HCT116 (cell line): ENCODE measurements around the gene DOCK2. TPM values are rescaled to one million over a fixed set of nuclear protein-coding genes. Genes with fewer than 3 reads are reported as not detected.

Source experiments
- ATAC-seq: fragments of 200-7000 bp; cut with Tn5 transposase; 2 replicates; pipeline ENCODE4 v1.9.1; 2020; ENCODE audit warnings: mild to moderate bottlenecking, moderate library complexity
- BruUV-seq: library from RNA; stranded (reverse); fragments of 400-500 nt; replicated peaks from 2 replicates; lab custom pipeline; 2021; lab: Mats Ljungman, UMichigan
- CTCF ChIA-PET: fragments of 300-600 bp; sonication (Branson Sonifier 250); formaldehyde crosslinking; loops from one replicate; lab custom pipeline; 2021; ENCODE audit warnings: antibody characterized with exemption; lab: Charles Lee
- POLR2A ChIA-PET: fragments of 300-600, 350-600 bp; sonication (Branson Sonifier 250); formaldehyde crosslinking; loops from one replicate; lab custom pipeline; 2021; ENCODE audit warnings: antibody characterized with exemption; lab: Charles Lee
- RAD21 ChIA-PET, 2 experiments: fragments of 300-600 bp; sonication (Branson Sonifier 250); formaldehyde crosslinking; loops; one replicate each; lab custom pipeline; 2023; ENCODE audit warnings: low total read pairs in 2 of 2; ENCODE audit not compliant: uncharacterized antibody in 2 of 2, unreplicated experiment in 2 of 2, low non-redundant PET in 1 of 2; lab: Charles Lee
- DNase-seq: peaks from one replicate; pipeline ENCODE4 v3.0.0-alpha.2; 2010; ENCODE audit warnings: low read depth, low spot score
- H2AFZ ChIP-seq: fragments of 200-600 bp; shearing (Covaris generic), sonication (generic); 2 replicates; pipeline ENCODE4 v1.6.1; 2017; ENCODE audit warnings: low read depth, mixed run types, mixed read lengths, antibody characterized with exemption, low read length; ENCODE audit not compliant: poor library complexity, severe bottlenecking
- H3K27ac ChIP-seq: 2 replicates; pipeline ENCODE4 v1.5.1; 2012; ENCODE audit warnings: low read depth, low read length
- H3K27me3 ChIP-seq: fragments of 200-600 bp; sonication (generic); 2 replicates; pipeline ENCODE4 v1.6.1; 2016; ENCODE audit warnings: mixed run types, low read length, mixed read lengths; ENCODE audit not compliant: insufficient read depth
- H3K36me3 ChIP-seq, 2 experiments: fragments of 200-500 bp in 1 of 2; fragments of 200-600 bp in 1 of 2; sonication (Bioruptor generic) in 1 of 2; sonication (generic) in 1 of 2; 2 replicates each; pipeline versions ENCODE4 v1.5.1 to v1.6.1; 2014 to 2016; ENCODE audit warnings: low read length in 2 of 2, inconsistent platforms in 1 of 2, mixed read lengths in 1 of 2, mixed run types in 1 of 2; ENCODE audit not compliant: insufficient read depth in 2 of 2, control insufficient read depth in 1 of 2
- H3K4me1 ChIP-seq, 2 experiments: fragments of 200-600 bp in 1 of 2; sonication (generic) in 1 of 2; 2 replicates each; pipeline versions ENCODE4 v1.5.1 to v1.6.1; 2012 to 2017; ENCODE audit warnings: low read length in 2 of 2, inconsistent platforms in 1 of 2, mild to moderate bottlenecking in 1 of 2, mixed read lengths in 1 of 2, mixed run types in 1 of 2, moderate library complexity in 1 of 2; ENCODE audit not compliant: insufficient read depth in 2 of 2, control insufficient read depth in 1 of 2
- H3K4me2 ChIP-seq: fragments of 200-600 bp; sonication (generic); 2 replicates; pipeline ENCODE4 v1.6.1; 2017; ENCODE audit warnings: mixed run types, low read length, mixed read lengths
- H3K4me3 ChIP-seq, 2 experiments: fragments of 200-600 bp in 1 of 2; sonication (generic) in 1 of 2; replicated peaks in 1 of 2; 2 replicates each; pipeline ENCODE4 v1.5.1; 2011 to 2016; ENCODE audit warnings: low read length in 2 of 2, control low read depth in 1 of 2, low read depth in 1 of 2, mild to moderate bottlenecking in 1 of 2, mixed read lengths in 1 of 2, mixed run types in 1 of 2
- H3K79me2 ChIP-seq: fragments of 200-600 bp; sonication (generic); 2 replicates; pipeline ENCODE4 v1.6.1; 2017; ENCODE audit warnings: mild to moderate bottlenecking, mixed run types, low read length, moderate library complexity, mixed read lengths; ENCODE audit not compliant: insufficient read depth
- H3K9ac ChIP-seq: fragments of 200-600 bp; sonication (generic); 2 replicates; pipeline ENCODE4 v1.6.1; 2016; ENCODE audit warnings: low read length, mixed read lengths
- H3K9me2 ChIP-seq: fragments of 200-600 bp; sonication (generic), shearing (Covaris generic); 2 replicates; pipeline ENCODE4 v1.6.1; 2017; ENCODE audit warnings: mixed run types, mild to moderate bottlenecking, moderate library complexity; ENCODE audit not compliant: insufficient read depth
- H3K9me3 ChIP-seq, 2 experiments: fragments of 200-500 bp in 1 of 2; fragments of 200-600 bp in 1 of 2; sonication (Bioruptor generic) in 1 of 2; sonication (generic) in 1 of 2; 2 replicates each; pipeline ENCODE4 v1.6.1; 2014 to 2017; ENCODE audit warnings: low read length in 2 of 2, mixed read lengths in 2 of 2, inconsistent platforms in 1 of 2, low read depth in 1 of 2, mild to moderate bottlenecking in 1 of 2, mixed run types in 1 of 2, moderate library complexity in 1 of 2; ENCODE audit not compliant: control insufficient read depth in 1 of 2, insufficient read depth in 1 of 2
- H4K20me1 ChIP-seq: fragments of 200-600 bp; sonication (generic), shearing (Covaris generic); 2 replicates; pipeline ENCODE4 v1.6.1; 2017; ENCODE audit warnings: mixed run types, mild to moderate bottlenecking, moderate library complexity; ENCODE audit not compliant: insufficient read depth
- CBX3 ChIP-seq: IDR thresholded peaks from 2 replicates; pipeline ENCODE4 v1.6.1; 2012; ENCODE audit warnings: low read depth
- EGR1 ChIP-seq: IDR thresholded peaks from 2 replicates; pipeline ENCODE4 v1.6.1; 2012; ENCODE audit warnings: low read depth
- JUND ChIP-seq: IDR thresholded peaks from 2 replicates; pipeline ENCODE4 v1.6.1; 2012
- RAD21 ChIP-seq: IDR thresholded peaks from 2 replicates; pipeline ENCODE4 v1.6.1; 2012; ENCODE audit warnings: low read depth, mild to moderate bottlenecking
- SIN3A ChIP-seq: IDR thresholded peaks from 2 replicates; pipeline ENCODE4 v1.6.1; 2012; ENCODE audit warnings: low read depth
- SP1 ChIP-seq: IDR thresholded peaks from 2 replicates; pipeline ENCODE4 v1.6.1; 2012; ENCODE audit warnings: low read depth
- SRF ChIP-seq: IDR thresholded peaks from 2 replicates; pipeline ENCODE4 v1.6.1; 2012; ENCODE audit warnings: low read depth
- TCF7L2 ChIP-seq: IDR thresholded peaks from 2 replicates; pipeline ENCODE4 v1.7.0; 2011; ENCODE audit warnings: borderline replicate concordance, inconsistent platforms; ENCODE audit not compliant: insufficient read depth, insufficient read length; ENCODE audit errors: extremely low read depth
- intact Hi-C: fragments of 100-400 bp; cut with micrococcal nuclease; formaldehyde crosslinking; loops from 2 replicates; pipeline ENCODE4 v1.10.0; 2022
- total RNA-seq: library from RNA; stranded (reverse); gene quantifications from one replicate; pipeline ENCODE4 v1.2.1, GENCODE V29; 2021; ENCODE audit not compliant: unreplicated experiment
- TF ChIP-seq, protein P1 (sequence below): IDR thresholded peaks from 2 replicates; pipeline ENCODE4 v1.6.1; 2012; ENCODE audit warnings: low read depth

Gene DOCK2
- total RNA-seq, 1 experiment from 2014 or later = 0.89 TPM

- H3K4me2 ChIP-seq = no peak overlapping the region
- no peak overlapping the region for H2AFZ ChIP-seq
- H3K4me3 ChIP-seq = no peak overlapping the region
- no peaks in the 10 kb centered on the region for H3K79me2 ChIP-seq
- TF ChIP-seq RAD21 = no peak
- no peak for TF ChIP-seq SP1
- TF ChIP-seq, protein P1, sequence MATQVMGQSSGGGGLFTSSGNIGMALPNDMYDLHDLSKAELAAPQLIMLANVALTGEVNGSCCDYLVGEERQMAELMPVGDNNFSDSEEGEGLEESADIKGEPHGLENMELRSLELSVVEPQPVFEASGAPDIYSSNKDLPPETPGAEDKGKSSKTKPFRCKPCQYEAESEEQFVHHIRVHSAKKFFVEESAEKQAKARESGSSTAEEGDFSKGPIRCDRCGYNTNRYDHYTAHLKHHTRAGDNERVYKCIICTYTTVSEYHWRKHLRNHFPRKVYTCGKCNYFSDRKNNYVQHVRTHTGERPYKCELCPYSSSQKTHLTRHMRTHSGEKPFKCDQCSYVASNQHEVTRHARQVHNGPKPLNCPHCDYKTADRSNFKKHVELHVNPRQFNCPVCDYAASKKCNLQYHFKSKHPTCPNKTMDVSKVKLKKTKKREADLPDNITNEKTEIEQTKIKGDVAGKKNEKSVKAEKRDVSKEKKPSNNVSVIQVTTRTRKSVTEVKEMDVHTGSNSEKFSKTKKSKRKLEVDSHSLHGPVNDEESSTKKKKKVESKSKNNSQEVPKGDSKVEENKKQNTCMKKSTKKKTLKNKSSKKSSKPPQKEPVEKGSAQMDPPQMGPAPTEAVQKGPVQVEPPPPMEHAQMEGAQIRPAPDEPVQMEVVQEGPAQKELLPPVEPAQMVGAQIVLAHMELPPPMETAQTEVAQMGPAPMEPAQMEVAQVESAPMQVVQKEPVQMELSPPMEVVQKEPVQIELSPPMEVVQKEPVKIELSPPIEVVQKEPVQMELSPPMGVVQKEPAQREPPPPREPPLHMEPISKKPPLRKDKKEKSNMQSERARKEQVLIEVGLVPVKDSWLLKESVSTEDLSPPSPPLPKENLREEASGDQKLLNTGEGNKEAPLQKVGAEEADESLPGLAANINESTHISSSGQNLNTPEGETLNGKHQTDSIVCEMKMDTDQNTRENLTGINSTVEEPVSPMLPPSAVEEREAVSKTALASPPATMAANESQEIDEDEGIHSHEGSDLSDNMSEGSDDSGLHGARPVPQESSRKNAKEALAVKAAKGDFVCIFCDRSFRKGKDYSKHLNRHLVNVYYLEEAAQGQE = no peak
- intact Hi-C loops = no loop called here
- no peak overlapping the region for H3K9ac ChIP-seq
- no peaks in the 10 kb centered on the region for H4K20me1 ChIP-seq
- no TSS peak for BruUV-seq
- no peak for ATAC-seq
- H3K9me3 ChIP-seq = no peaks in the 10 kb centered on the region
- no peaks in the 10 kb centered on the region for H3K36me3 ChIP-seq
- RAD21 ChIA-PET = no interaction called here
- CTCF ChIA-PET = no interaction called here
- DNase-seq = no peak
- POLR2A ChIA-PET = no interaction called here
- peaks cover 38% of the 10 kb centered on the region for H3K27me3 ChIP-seq
- no peaks in the 10 kb centered on the region for H3K9me2 ChIP-seq
- no peaks in the 10 kb centered on the region for H3K4me1 ChIP-seq
- H3K27ac ChIP-seq = no peak overlapping the region
Observed at GRCh38 chr5:169668732-169669131, 31.7 kb downstream of the DOCK2 start.

- intact Hi-C loops = no loop called here
- H3K4me2 ChIP-seq = no peak overlapping the region
- no peak overlapping the region for H3K4me3 ChIP-seq
- no peaks in the 10 kb centered on the region for H3K4me1 ChIP-seq
- no peak for TF ChIP-seq SRF
- TF ChIP-seq TCF7L2 = no peak
- no peak for TF ChIP-seq SIN3A
- TF ChIP-seq RAD21 = no peak
- no peak for TF ChIP-seq CBX3
- TF ChIP-seq, protein P1 = no peak
- no peak for TF ChIP-seq EGR1
- TF ChIP-seq JUND = no peak
- no peaks in the 10 kb centered on the region for H3K9me2 ChIP-seq
- H3K36me3 ChIP-seq = no peaks in the 10 kb centered on the region
- DNase-seq = no peak
- no peak overlapping the region for H3K27ac ChIP-seq
- POLR2A ChIA-PET = no interaction called here
- no peaks in the 10 kb centered on the region for H4K20me1 ChIP-seq
- H2AFZ ChIP-seq = no peak overlapping the region
- CTCF ChIA-PET = no interaction called here
- H3K79me2 ChIP-seq = no peaks in the 10 kb centered on the region
- no peaks in the 10 kb centered on the region for H3K9me3 ChIP-seq
- H3K9ac ChIP-seq = no peak overlapping the region
- no TSS peak for BruUV-seq
- H3K27me3 ChIP-seq = peaks cover 41% of the 10 kb centered on the region
- RAD21 ChIA-PET = no interaction called here
- no peak for ATAC-seq
Observed at GRCh38 chr5:169670769-169671525, 33.9 kb downstream of the DOCK2 start.
